H1 (cell line): ENCODE measurements around the gene INO80. TPM values are rescaled to one million over a fixed set of nuclear protein-coding genes. Genes with fewer than 3 reads are reported as not detected.

Experiments used
- CTCF ChIA-PET: fragments of 300-600 bp; sonication (Branson Sonifier 250); formaldehyde crosslinking; loops from one replicate; lab custom pipeline; 2021; ENCODE audit not compliant: partially characterized antibody; lab: Charles Lee
- POLR2A ChIA-PET: fragments of 300-600 bp; sonication (Branson Sonifier 250); formaldehyde crosslinking; loops from one replicate; lab custom pipeline; 2021; ENCODE audit warnings: inconsistent platforms; ENCODE audit not compliant: partially characterized antibody; lab: Charles Lee
- DNase-seq, 2 experiments: peaks; one replicate each; pipeline versions ENCODE4 v3.0.0 to v3.0.0-alpha.2; 2010 to 2022; ENCODE audit warnings: low spot score in 2 of 2, low read depth in 1 of 2, mixed read lengths in 1 of 2
- FAIRE-seq: peaks from 2 replicates; lab custom pipeline; 2011; peaks lifted over from hg19 to GRCh38; lab: Jason Lieb, UNC
- H2AFZ ChIP-seq: 2 replicates; pipeline ENCODE4 v1.8.1; 2012; ENCODE audit warnings: low read length, inconsistent platforms
- H2AK5ac ChIP-seq: 2 replicates; pipeline ENCODE4 v1.6.1; 2013; ENCODE audit warnings: low read depth, low read length
- H2BK120ac ChIP-seq: replicated peaks from 2 replicates; pipeline ENCODE3; 2013; ENCODE audit warnings: low read depth, low read length, inconsistent platforms
- H2BK12ac ChIP-seq: 2 replicates; pipeline ENCODE4 v1.6.1; 2013; ENCODE audit warnings: low read depth, low read length
- H2BK15ac ChIP-seq: 2 replicates; pipeline ENCODE4 v1.6.1; 2013; ENCODE audit warnings: low read length
- H2BK20ac ChIP-seq: 2 replicates; pipeline ENCODE4 v1.6.1; 2013; ENCODE audit warnings: low read length
- H2BK5ac ChIP-seq: 2 replicates; pipeline ENCODE4 v1.6.1; 2013; ENCODE audit warnings: low read depth, low read length
- H3K14ac ChIP-seq: 2 replicates; pipeline ENCODE4 v1.6.1; 2013; ENCODE audit warnings: inconsistent platforms; ENCODE audit not compliant: insufficient read length
- H3K18ac ChIP-seq: 2 replicates; pipeline ENCODE4 v1.6.1; 2013; ENCODE audit warnings: low read length; ENCODE audit errors: extremely low read depth
- H3K23ac ChIP-seq: 2 replicates; pipeline ENCODE4 v1.6.1; 2013; ENCODE audit warnings: inconsistent platforms; ENCODE audit not compliant: insufficient read length
- H3K23me2 ChIP-seq: 2 replicates; pipeline ENCODE4 v1.6.1; 2013; ENCODE audit warnings: low read depth, low read length
- H3K27ac ChIP-seq: 2 replicates; pipeline ENCODE4 v1.6.1; 2011; ENCODE audit warnings: low read depth, low read length, inconsistent platforms
- H3K27me3 ChIP-seq, 4 experiments: replicated peaks in 1 of 4; 1 replicate in 1 of 4; 2 replicates in 3 of 4; pipeline versions ENCODE4 v1.6.1 to v1.8.1; 2011 to 2013; ENCODE audit warnings: low read length in 3 of 4, mild to moderate bottlenecking in 3 of 4, inconsistent platforms in 2 of 4, mixed read lengths in 2 of 4, moderate library complexity in 1 of 4; ENCODE audit not compliant: control insufficient read depth in 3 of 4, insufficient read depth in 3 of 4; ENCODE audit errors: extremely low read depth in 1 of 4
- H3K36me3 ChIP-seq, 4 experiments: 2 replicates each; pipeline versions ENCODE4 v1.6.1 to v1.8.1; 2011 to 2013; ENCODE audit warnings: mild to moderate bottlenecking in 4 of 4, low read length in 3 of 4, moderate library complexity in 2 of 4, control low read depth in 1 of 4, inconsistent platforms in 1 of 4; ENCODE audit not compliant: insufficient read depth in 4 of 4, control insufficient read depth in 2 of 4
- H3K4ac ChIP-seq: replicated peaks from 2 replicates; pipeline ENCODE3; 2013; ENCODE audit warnings: low read length, low read depth, mixed read lengths, inconsistent platforms; ENCODE audit not compliant: insufficient read length
- H3K4me1 ChIP-seq, 4 experiments: replicated peaks in 1 of 4; 1 replicate in 1 of 4; 2 replicates in 3 of 4; pipeline versions ENCODE4 v1.6.1 to v1.8.1; 2011 to 2013; ENCODE audit warnings: low read length in 3 of 4, inconsistent platforms in 2 of 4, mixed read lengths in 1 of 4; ENCODE audit not compliant: insufficient read depth in 4 of 4, control insufficient read depth in 3 of 4
- H3K4me2 ChIP-seq, 2 experiments: 2 replicates each; pipeline versions ENCODE4 v1.6.1 to v1.8.1; 2011 to 2013; ENCODE audit warnings: low read depth in 2 of 2, low read length in 2 of 2, control low read depth in 1 of 2, inconsistent platforms in 1 of 2, mild to moderate bottlenecking in 1 of 2; ENCODE audit not compliant: insufficient read depth in 1 of 2
- H3K4me3 ChIP-seq, 4 experiments: fragments of 200-600, 300-600 bp in 1 of 4; sonication (generic), shearing (Covaris generic), sonication (Bioruptor Twin) in 1 of 4; 2 replicates each; pipeline versions ENCODE4 v1.5.1 to v1.8.1; 2011 to 2016; ENCODE audit warnings: low read length in 4 of 4, low read depth in 3 of 4, control low read depth in 2 of 4, inconsistent platforms in 2 of 4, mild to moderate bottlenecking in 2 of 4, mixed read lengths in 1 of 4, moderate library complexity in 1 of 4; ENCODE audit not compliant: insufficient read depth in 2 of 4; ENCODE audit errors: extremely low read depth in 1 of 4
- H3K56ac ChIP-seq: replicated peaks from 2 replicates; pipeline ENCODE3; 2013; ENCODE audit warnings: low read depth, mild to moderate bottlenecking, mixed read lengths, low read length, inconsistent platforms; ENCODE audit not compliant: insufficient read length
- H3K79me1 ChIP-seq: 2 replicates; pipeline ENCODE4 v1.6.1; 2013; ENCODE audit warnings: low read depth, low read length, control low read depth
- H3K79me2 ChIP-seq, 2 experiments: 2 replicates each; pipeline versions ENCODE4 v1.6.1 to v1.8.1; 2012 to 2013; ENCODE audit warnings: low read length in 2 of 2, mild to moderate bottlenecking in 2 of 2, inconsistent platforms in 1 of 2; ENCODE audit not compliant: insufficient read depth in 2 of 2, control insufficient read depth in 1 of 2
- H3K9ac ChIP-seq, 4 experiments: replicated peaks in 1 of 4; 1 replicate in 1 of 4; 2 replicates in 3 of 4; pipeline versions ENCODE4 v1.6.1 to v1.8.1; 2011 to 2013; ENCODE audit warnings: low read depth in 3 of 4, low read length in 3 of 4, control low read depth in 2 of 4, mild to moderate bottlenecking in 2 of 4, moderate library complexity in 2 of 4, inconsistent platforms in 1 of 4; ENCODE audit errors: extremely low read depth in 1 of 4
- H3K9me3 ChIP-seq, 2 experiments: 2 replicates each; pipeline versions ENCODE4 v1.6.1 to v1.8.1; 2012 to 2013; ENCODE audit warnings: mild to moderate bottlenecking in 2 of 2, moderate library complexity in 2 of 2, control low read depth in 1 of 2, inconsistent platforms in 1 of 2, low read depth in 1 of 2, low read length in 1 of 2, mixed read lengths in 1 of 2; ENCODE audit not compliant: insufficient read depth in 2 of 2
- H4K20me1 ChIP-seq, 2 experiments: replicated peaks in 1 of 2; 2 replicates each; pipeline versions ENCODE3 to v1.8.1; 2011 to 2013; ENCODE audit warnings: inconsistent platforms in 2 of 2, low read length in 2 of 2, mild to moderate bottlenecking in 1 of 2; ENCODE audit not compliant: insufficient read depth in 2 of 2, control insufficient read depth in 1 of 2
- H4K5ac ChIP-seq: 2 replicates; pipeline ENCODE4 v1.6.1; 2013; ENCODE audit warnings: low read length, low read depth, mixed read lengths, inconsistent platforms; ENCODE audit not compliant: insufficient read length
- H4K8ac ChIP-seq: 2 replicates; pipeline ENCODE4 v1.8.0; 2013; ENCODE audit warnings: mild to moderate bottlenecking, moderate library complexity, low read length, inconsistent platforms; ENCODE audit not compliant: insufficient read depth; ENCODE audit errors: extremely low read depth
- H4K91ac ChIP-seq: replicated peaks from 2 replicates; pipeline ENCODE3; 2013; ENCODE audit warnings: low read length, mixed read lengths, inconsistent platforms; ENCODE audit not compliant: insufficient read length
- EZH2 ChIP-seq: fragments of 200-600 bp; sonication (generic); IDR thresholded peaks from 2 replicates; pipeline ENCODE4 v1.7.1; 2012; ENCODE audit warnings: low read depth, mild to moderate bottlenecking, moderate library complexity, low read length, inconsistent platforms; ENCODE audit not compliant: severe bottlenecking
- KDM5A ChIP-seq: fragments of 200-600 bp; IDR thresholded peaks from 2 replicates; pipeline ENCODE4 v1.7.1; 2012; ENCODE audit warnings: mild to moderate bottlenecking, low read length, inconsistent platforms, mixed read lengths
- MAFK ChIP-seq: IDR thresholded peaks from 2 replicates; pipeline ENCODE4 v1.6.1; 2012; ENCODE audit warnings: low read depth, mild to moderate bottlenecking, improper control_type of control experiment, low read length
- RXRA ChIP-seq: IDR thresholded peaks from 2 replicates; pipeline ENCODE4 v1.6.1; 2011; ENCODE audit warnings: low read depth, mild to moderate bottlenecking, low read length, moderate library complexity; ENCODE audit not compliant: insufficient read depth
- WGBS, 2 experiments: shearing (Covaris generic) in 1 of 2; methylation state at CpG; one replicate each; pipeline versions ENCODE4 v1.1.6 to v1.1.7; 2013 to 2015; ENCODE audit warnings: low lambda C conversion rate in 2 of 2, mixed read lengths in 2 of 2, inconsistent platforms in 1 of 2, low coverage in 1 of 2, missing lambda C conversion rate in 1 of 2; ENCODE audit not compliant: insufficient replicate concordance in 2 of 2, insufficient coverage in 1 of 2, insufficient read length in 1 of 2; ENCODE audit errors: extremely low coverage in 1 of 2, missing lambda C conversion rate in 1 of 2; 5-methylcytosine and 5-hydroxymethylcytosine counted together
- polyA plus RNA-seq, 7 experiments: library from polyadenylated mRNA; depleted of rRNA in 3 of 7; stranded (reverse) in 5 of 7; unstranded in 2 of 7; fragments of >200 nt in 5 of 7; fragments of 200-250 nt in 2 of 7; gene quantifications; 1 replicate in 5 of 7; 2 replicates in 1 of 7; 4 replicates in 1 of 7; pipeline versions ENCODE4 v1.2.1 to v1.2.3, GENCODE V29; 2011 to 2013; ENCODE audit warnings: missing spikeins in 2 of 7, mixed read lengths in 2 of 7
- total RNA-seq: library from RNA; stranded (reverse); fragmentation: NEBNext Ultra II Directional; extraction: Animal tissue kit (Norgen Biotek cat#: 25700); gene quantifications from 2 replicates; pipeline ENCODE4 v1.2.1, GENCODE V29; 2021

Gene INO80
- total and polyA plus RNA-seq, 2 of the 8 experiments (the other 6 are each of a cell fraction or from before 2014, with no cell fraction given): 4.3 to 24.5 TPM

DNA sequence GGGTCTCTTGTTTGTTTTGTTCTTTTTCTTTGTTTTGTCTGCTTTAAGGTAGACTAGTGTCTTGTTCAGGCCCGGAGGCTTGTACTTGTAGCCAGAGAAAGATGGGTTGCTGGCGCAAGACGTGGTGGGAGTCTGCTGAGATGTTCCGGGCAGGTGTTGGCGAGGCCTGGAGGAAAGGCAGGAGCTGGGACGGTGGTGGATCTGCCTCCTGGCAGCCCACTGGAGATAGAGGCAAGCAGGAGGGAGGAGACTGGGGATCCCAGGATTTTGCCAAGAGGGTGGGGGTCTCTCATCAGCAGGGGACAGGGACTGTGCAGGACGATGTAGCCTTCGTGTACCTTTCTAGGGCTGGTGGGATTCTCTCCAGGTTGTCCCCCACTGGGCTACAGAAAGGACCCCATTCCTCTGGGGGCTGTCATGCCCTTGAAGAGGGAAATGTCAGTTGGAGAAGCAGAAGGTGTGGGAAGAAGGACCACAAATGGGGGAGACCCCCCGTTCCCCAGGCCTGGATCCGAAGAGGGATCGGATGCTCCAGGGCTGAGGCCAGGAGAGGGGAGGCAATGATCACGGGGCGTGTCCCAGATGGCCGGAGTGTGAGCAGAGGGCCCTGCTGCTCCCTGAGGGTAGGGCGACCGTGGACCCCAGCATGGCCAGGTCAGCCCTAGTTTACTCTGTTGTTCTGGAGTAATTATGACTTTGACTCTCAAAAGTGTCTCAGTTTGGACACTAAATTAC lies 155.8 kb downstream of the INO80 start:
- H2AK5ac ChIP-seq: no peak overlapping the region
- no peak for TF ChIP-seq RXRA
- no peak for TF ChIP-seq EZH2
- TF ChIP-seq KDM5A: no peak
- no peak for TF ChIP-seq MAFK
- TF ChIP-seq, all 59 proteins: peak for 0
- Histone ChIP-seq H3K79me1 (no peaks in the 10 kb centered on the region; the same call in 1 of the 2 replicates), H3K4me1 (peaks cover 0 to under 1% (median under 1%) of the 10 kb centered on the region in 4 experiments; a peak in 5 of 7 replicates), H3K4me2 (0 out of 4 replicates have a peak overlapping the region, but pooled peaks of 1 of the 2 experiments have one; percentile 8), H3K27ac (no peak overlapping the region), H4K5ac (no peak overlapping the region), H2BK15ac (peak overlapping the region; percentile 63; the same call in 1 of the 2 replicates), H3K23me2 (no peaks in the 10 kb centered on the region), H3K27me3 (no peaks in the 10 kb centered on the region), H4K8ac (no peak overlapping the region; the same call in 1 of the 2 replicates), H3K4ac (no peak overlapping the region), H2BK20ac (no peak overlapping the region), H3K4me3 (no peak overlapping the region), H2AFZ (no peak overlapping the region), H4K20me1 (peaks cover 0 to 9% of the 10 kb centered on the region in 2 experiments), H3K56ac (no peak overlapping the region), H3K23ac (no peak overlapping the region), H2BK5ac (peak overlapping the region; percentile 32; the same call in 1 of the 2 replicates), H3K18ac (no peak overlapping the region), H3K79me2 (peaks cover 0 to 14% of the 10 kb centered on the region in 2 experiments; a peak in 1 of 4 replicates), H3K9ac (no peak overlapping the region), H3K14ac (no peak overlapping the region), H2BK120ac (no peak overlapping the region), H2BK12ac (peak overlapping the region; percentile 71; the same call in 1 of the 2 replicates), H3K36me3 (peaks cover 5 to 20% (median 8%) of the 10 kb centered on the region in 4 experiments), H3K9me3 (no peaks in the 10 kb centered on the region), H4K91ac (no peak overlapping the region)
- DNase-seq: no peak
- WGBS, 2 experiments: 91% methylated on average over 16 of the region's 16 CpGs; no CpG with 5 or more reads in 1 of the 2 experiments
- ChIA-PET POLR2A (interaction anchor here (1.1 to 28.7 kb wide), 7 partner anchors 8 to 92 kb away, joined by 3 to 1505 read pairs (median 27); partner anchors contain the start of genes CHAC1 and DLL4), CTCF (interaction anchor here (1.0 to 5.7 kb wide), 5 partner anchors 18 to 113 kb away, joined by 3 to 52 read pairs (median 4); no protein-coding TSS in a partner anchor)
- FAIRE-seq: no peak
